ENCODE measurements around the gene TAS2R38.
A peak's percentile ranks its signal among the peaks of the same experiment; 100 is the strongest.
"Not testable (repeated sequence)": the region's sequence is repeated elsewhere in the genome, so short reads cannot be mapped to it uniquely, and the experiment has no call there.

Gene TAS2R38

GRCh38 chr7:141973673-141974072 is at the start of gene TAS2R38:
Gene TAS2R38 (minus strand): TSS chr7:141973773. CDS start chr7:141973689, 84 bp downstream.
- DNase-seq = no peak

DNA sequence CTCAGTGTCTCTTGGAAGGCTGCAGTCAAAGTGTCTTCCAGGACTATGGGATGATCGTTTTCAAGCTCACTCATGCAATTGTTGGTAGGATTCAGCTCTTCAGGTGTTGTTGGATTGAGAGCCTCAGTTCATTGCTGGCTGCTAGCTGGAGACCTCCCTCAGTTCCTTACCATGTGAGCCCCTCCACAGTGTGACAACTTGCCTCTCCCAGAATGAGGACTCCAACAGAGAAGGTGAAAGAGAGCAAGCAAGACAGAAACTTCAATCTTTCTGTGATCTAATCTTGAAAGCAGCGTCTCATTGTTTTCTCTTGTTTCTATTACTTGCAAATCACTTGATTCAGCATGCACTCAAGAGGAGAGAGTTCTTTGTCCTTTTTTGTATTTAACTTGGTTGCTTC is 44.6 kb upstream of the TAS2R38 start:
- DNase-seq = no peak

DNA sequence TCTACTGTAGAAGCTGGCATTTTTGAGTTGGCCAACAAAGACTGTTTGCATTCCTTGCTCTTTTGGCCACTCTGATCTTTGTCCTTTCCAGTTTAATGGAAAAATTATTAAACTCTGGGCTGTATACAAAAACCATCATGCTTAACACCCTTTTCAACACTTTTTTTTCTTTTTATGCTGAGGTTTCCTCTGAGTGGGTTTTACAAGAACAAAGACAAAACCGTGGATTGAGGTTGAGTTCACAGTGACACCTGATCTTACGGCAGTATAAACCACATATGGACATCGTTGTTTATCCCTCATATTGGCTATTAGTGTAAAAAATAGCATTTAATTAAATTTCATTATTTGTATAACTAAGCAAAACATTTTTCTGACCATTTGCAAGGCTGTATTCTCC is 43.9 kb upstream of the TAS2R38 start:
- DNase-seq = no peak

- peak; percentile 39 for DNase-seq
These were observed 39.4 kb upstream of the TAS2R38 start for GRCh38 chr7:142012825-142013511.

DNA sequence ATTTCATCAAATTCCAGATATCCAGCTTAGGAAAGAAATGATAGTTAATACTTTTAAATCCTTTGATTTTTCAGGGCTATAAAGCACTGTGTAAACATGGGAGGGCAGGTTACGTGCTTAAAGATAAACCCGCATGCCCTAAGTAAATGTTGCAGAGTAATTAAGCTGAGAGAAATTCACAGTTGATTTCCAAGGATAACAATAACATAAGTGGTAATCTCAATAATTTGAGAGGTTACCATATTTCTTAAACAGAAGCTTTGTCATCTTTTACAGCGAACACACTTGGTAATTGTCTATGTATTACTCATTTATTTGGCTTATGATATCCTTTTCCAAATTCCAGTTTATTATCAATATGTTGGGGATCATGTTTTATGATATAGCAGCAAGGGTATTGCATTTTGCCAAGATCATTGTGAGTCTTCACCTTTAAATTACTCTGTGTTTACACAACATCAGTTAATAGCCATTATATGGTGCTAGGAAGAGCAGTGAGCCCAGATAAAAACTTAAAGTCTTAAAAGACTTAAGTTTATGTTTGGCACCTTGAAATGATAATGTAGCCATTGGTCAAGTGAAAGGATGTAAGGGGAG is 37.5 kb upstream of the TAS2R38 start:
- no peak for DNase-seq

DNA sequence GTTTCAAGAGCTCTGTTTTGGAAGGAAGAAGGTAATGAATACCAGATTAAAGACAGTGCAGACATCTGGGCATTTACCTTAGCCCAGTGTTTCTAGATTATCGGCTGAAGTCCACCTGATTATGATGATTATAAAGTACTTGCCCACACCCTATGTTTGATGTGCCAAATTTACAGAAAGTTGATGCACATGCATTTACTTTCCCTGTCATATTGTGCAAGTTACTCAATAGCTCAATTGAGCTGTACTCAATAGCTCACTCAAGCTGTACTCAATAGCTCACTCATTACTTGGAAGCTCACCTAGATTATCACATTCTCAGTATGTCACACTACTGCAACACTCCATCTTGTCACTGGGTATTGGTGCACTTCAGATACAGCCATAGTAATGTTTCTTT is 35.6 kb upstream of the TAS2R38 start:
- no peak for DNase-seq

- DNase-seq = no peak
These were observed 33.0 kb upstream of the TAS2R38 start for GRCh38 chr7:142006577-142006976.

DNA sequence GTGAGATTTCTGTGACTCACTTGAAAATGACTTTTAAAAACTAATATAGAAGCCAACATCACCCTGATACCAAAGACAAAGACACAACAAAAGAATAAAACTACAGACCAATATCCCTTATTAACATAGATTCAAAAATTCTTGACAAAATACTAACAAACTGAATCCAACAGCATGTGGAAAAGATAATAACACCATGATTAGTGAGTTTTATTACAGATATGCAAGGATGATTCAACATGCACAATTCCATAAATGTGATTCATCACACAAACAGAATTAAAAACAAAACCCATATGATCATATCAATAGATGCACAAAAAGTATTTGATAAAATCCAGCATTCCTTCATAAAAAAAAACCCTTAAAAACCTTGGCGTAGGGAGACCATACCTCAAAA is 28.6 kb upstream of the TAS2R38 start:
- DNase-seq = no peak

DNA sequence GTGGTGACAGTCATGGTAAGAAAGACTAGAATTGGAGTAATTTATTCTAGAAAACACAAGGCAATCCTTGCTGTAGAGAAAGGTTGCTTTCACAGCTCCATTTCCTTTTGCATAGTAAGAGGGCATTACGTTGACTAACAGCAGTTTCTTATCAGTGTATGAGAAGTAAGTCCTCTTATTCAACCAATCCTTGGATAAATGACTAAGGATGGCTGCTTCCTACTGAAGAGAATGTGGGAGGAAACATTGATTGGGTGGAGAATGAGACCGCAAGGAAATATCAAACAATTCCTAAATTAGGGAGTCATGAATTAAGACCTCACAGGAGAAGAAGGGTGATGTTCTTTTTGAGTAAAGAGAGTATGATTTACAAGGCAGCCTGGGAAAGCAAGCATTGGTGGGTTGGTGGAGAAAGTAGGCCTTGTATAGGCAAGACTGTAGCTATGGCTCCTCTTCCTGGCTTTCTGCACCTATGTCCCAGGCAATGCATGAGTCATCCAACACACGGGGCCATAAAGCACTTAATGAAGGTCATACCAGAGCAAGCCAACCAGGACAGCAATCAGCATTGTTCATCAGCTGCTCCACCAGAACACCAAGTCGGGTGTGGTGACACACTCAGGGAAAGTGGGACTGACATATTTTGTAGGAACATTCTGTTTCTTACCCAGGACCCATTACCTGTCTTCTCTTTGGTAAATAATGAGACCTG is 27.7 kb upstream of the TAS2R38 start:
- no peak for DNase-seq

DNA sequence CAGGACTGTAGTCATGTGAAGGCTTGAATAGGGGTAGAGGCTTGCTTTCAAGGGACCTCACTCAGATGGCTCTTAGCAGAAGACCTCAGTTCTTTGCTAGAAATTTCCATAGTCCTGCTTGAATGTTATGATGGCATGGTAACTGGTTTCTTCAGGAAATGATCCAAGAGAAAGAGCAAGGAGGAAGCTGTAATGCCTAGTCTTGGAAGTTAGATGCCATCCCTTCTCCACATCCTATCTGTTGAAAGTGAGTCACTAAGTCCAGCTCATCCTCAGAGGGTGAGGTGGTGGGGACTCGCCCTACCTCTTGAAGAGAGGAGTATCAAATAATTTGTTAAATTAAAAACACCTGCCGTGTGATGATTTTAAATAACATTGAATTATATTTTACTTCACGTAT is 26.7 kb upstream of the TAS2R38 start:
- DNase-seq = no peak

- no peak for DNase-seq
These were observed 25.6 kb upstream of the TAS2R38 start for GRCh38 chr7:141999058-141999623.

GRCh38 chr7:141993354-141993753 is 19.8 kb upstream of the TAS2R38 start:
- DNase-seq = no peak

DNA sequence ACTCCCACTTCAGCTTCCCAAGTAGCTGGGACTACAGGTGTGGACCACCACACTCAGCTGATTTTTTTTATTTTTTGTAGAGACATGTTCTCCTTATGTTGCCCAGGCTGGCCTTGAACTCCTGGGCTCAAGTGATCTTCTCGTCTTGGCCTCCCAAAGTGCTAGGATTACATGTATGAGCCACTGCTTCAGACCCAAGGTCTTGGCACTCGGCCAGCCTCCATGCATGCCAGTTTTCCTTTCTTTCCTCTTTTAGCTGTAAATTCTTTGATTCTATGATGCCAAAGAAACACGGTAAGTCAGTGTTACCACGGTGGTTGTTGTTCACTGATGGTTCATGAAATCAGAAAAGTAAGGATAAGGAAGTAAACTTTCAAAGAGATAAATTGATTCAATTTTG is 19.1 kb upstream of the TAS2R38 start:
- DNase-seq = no peak

GRCh38 chr7:141992156-141992555 is 18.6 kb upstream of the TAS2R38 start:
- peak; percentile 73 for DNase-seq

DNA sequence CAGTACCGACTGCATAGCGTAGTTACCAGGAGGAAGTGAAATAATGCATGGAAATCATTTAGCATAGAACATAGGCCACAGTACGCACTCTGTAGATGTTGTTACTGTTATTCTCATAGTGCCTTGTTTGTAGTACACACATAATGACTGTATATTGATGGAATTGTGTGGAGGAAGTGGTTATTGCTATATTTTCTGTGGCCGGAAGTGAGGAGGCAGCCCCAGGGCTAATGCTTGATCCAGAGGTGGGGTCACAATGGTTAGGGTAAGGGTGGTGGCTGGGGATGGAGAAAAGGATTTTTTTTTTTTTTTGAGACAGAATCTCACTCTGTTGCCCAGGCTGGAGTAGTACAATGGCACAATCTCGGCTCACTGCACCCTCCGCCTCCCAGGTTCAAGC is 17.6 kb upstream of the TAS2R38 start:
- DNase-seq = peak; percentile 65

- DNase-seq = peak; percentile 3
These were observed 16.6 kb upstream of the TAS2R38 start for GRCh38 chr7:141990011-141990725.

GRCh38 chr7:141987803-141988202 is 14.2 kb upstream of the TAS2R38 start:
- DNase-seq = not testable (repeated sequence)

GRCh38 chr7:141986923-141987322 is 13.3 kb upstream of the TAS2R38 start:
- no peak for DNase-seq

DNA sequence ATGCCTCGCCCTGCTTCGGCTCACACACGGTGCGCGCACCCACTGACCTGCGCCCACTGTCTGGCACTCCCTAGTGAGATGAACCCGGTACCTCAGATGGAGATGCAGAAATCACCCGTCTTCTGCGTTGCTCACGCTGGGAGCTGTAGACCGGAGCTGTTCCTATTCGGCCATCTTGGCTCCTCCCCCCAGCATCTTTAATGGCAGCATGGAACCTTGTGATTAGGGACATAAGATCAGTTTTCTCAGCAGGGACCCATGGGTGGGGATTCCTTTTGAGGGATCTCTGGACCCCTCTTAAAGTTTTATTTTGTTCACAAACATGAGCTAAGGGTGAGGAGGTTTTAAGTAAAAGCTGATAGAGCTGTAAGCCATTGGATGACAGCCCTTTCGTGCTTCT is 12.4 kb upstream of the TAS2R38 start:
- not testable (repeated sequence) for DNase-seq

DNA sequence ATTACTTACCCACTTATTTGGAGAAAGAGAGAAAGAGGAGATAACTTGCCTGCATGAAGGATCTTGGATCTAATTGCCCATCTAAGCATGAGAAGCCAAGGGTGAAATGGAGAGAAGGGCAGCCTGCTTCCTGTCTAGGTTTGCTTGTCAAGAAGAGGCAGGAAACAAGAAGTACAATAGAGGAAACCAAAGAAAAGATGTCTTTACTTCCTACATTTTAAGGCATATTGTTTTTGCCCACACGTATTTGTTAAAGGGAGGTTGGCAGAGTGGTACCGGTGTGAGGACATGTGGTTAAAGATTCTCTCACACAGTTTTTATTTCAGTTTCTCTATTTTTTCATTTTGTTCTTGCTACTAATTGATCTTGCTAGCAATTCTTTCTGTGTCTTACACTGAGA is 6.0 kb upstream of the TAS2R38 start:
- DNase-seq = peak; percentile 20

DNA sequence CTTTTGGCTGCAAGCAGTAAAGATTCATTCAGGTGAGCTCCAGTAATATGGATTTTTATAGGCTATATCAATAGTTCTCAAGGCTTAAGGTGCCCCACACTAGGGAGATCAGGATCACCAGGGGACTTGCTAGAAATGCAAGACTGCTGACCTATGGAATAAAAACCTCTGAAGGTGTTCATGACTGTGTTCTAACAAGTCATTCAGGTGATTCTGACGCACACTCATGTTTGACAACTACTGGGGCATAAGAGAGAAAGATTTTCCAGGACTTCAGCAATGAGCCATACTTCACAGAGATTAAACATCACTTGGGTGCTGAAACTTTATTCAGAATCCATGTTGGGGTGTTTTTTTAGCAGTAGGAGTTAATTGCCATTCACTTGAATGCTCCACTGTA is 4.8 kb upstream of the TAS2R38 start:
- DNase-seq = no peak

DNA sequence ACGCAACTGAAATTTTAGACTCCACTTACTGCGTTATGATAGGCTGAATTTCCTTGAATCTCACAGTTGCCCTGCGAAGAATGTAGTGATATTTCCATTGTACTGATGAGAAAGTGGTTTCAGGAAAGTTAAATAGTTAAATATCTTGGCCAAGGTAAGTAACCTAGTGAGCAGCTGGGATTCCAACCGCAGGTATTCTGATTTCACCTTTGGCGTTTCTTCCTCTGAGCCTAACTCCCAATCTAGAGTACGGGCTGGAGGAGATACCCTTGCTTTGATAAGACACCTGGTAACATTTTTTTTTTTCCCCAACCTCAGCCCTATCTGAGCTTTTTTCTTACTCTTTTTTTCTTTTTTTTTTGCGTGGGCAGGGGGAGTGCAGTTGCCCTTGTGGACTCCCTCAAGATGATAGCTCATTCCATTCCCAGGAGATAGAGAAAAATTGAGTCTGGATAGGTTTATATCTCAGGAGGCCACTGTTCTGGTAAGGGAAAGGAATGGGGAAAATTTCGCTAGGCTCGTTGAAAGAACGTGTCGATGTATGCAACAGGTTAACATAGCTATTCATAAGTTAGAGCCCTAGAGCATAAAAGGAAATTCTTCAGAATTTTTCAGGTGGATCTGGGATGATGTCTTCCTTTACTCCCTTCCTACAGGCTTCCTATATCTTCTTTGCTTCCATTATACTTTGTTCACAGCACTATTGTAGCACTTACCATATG is 3.1 kb upstream of the TAS2R38 start:
- DNase-seq = no peak

All from MV-4-11 (cell line).